GM18951 (cell line): ENCODE measurements around the gene COL4A2.

Experiments used
- POLR2A ChIP-seq: IDR thresholded peaks from 4 replicates; pipeline ENCODE4 v1.6.1; 2011; ENCODE audit warnings: mild to moderate bottlenecking; ENCODE audit not compliant: insufficient read length, insufficient read depth; ENCODE audit errors: extremely low read depth
- in situ Hi-C: fragments of 300-500 bp; cut with MboI; formaldehyde crosslinking; loops from one replicate; pipeline ENCODE4 v1.12.0; 2022; ENCODE audit warnings: low sequenced_read_pairs, mixed read lengths, inconsistent platforms; ENCODE audit not compliant: unreplicated experiment

Gene COL4A2

GRCh38 chr13:110518226-110518525 lies 211.1 kb downstream of the COL4A2 start:
- in situ Hi-C loops, result no loop called here
- TF ChIP-seq POLR2A, result no peak

GRCh38 chr13:110518571-110518970 lies 211.5 kb downstream of the COL4A2 start:
- in situ Hi-C loops, result no loop called here
- TF ChIP-seq POLR2A, result no peak

GRCh38 chr13:110519046-110519445 lies 212.0 kb downstream of the COL4A2 start:
- in situ Hi-C loops, result no loop called here
- no peak for TF ChIP-seq POLR2A

- in situ Hi-C loops, result no loop called here
- TF ChIP-seq POLR2A, result no peak
These were observed 212.4 kb downstream of the COL4A2 start for GRCh38 chr13:110519506-110519905.

GRCh38 chr13:110520431-110521295 lies 213.6 kb downstream of the COL4A2 start:
- in situ Hi-C loops, result no loop called here
- no peak for TF ChIP-seq POLR2A

- in situ Hi-C loops, result no loop called here
- no peak for TF ChIP-seq POLR2A
These were observed 214.2 kb downstream of the COL4A2 start for GRCh38 chr13:110521296-110521680.

GRCh38 chr13:110521946-110522345 lies 214.9 kb downstream of the COL4A2 start:
- in situ Hi-C loops, result no loop called here
- no peak for TF ChIP-seq POLR2A

GRCh38 chr13:110522721-110523120 lies 215.6 kb downstream of the COL4A2 start:
- no peak for TF ChIP-seq POLR2A
- in situ Hi-C loops, result no loop called here

GRCh38 chr13:110523180-110523579 lies 216.1 kb downstream of the COL4A2 start:
- no peak for TF ChIP-seq POLR2A
- in situ Hi-C loops, result no loop called here

GRCh38 chr13:110523838-110524540 lies 216.9 kb downstream of the COL4A2 start:
- TF ChIP-seq POLR2A, result no peak
- in situ Hi-C loops, result no loop called here

GRCh38 chr13:110524541-110525257 lies 217.6 kb downstream of the COL4A2 start:
- TF ChIP-seq POLR2A, result no peak
- in situ Hi-C loops, result no loop called here

- TF ChIP-seq POLR2A, result no peak
- in situ Hi-C loops, result no loop called here
These were observed 218.5 kb downstream of the COL4A2 start for GRCh38 chr13:110525328-110526319.
